Prostate gland (tissue), 2 donors: ENCODE results near the gene KIF26B.

Experiments used
- CTCF ChIP-seq, 4 experiments: fragments of 200-600 bp in 2 of 4; fragments of 450-650 bp in 2 of 4; sonication (generic) in 2 of 4; IDR thresholded peaks; 1 replicate in 3 of 4; 2 replicates in 1 of 4; pipeline ENCODE4 v1.5.1; 2016 to 2019; ENCODE audit warnings: antibody characterized with exemption in 4 of 4, mild to moderate bottlenecking in 2 of 4, moderate library complexity in 2 of 4
- POLR2A ChIP-seq: fragments of 450-650 bp; IDR thresholded peaks from one replicate; pipeline ENCODE4 v1.6.1; 2016; ENCODE audit warnings: antibody characterized with exemption, mild to moderate bottlenecking

GRCh38 chr1:245313576-245313975 is 158.8 kb downstream of the KIF26B start:
- TF ChIP-seq CTCF (IDR thresholded peaks at IDR 0.05) (no peak), POLR2A (no peak)
